Stimulated activated CD4-positive, alpha-beta T cell treated with anti-CD3 and anti-CD28 coated beads, TNF-alpha, amount 100 ng/mL, for 48 hours (primary cell): Measurements from ENCODE around the gene SPPL3.

ENCODE experiments used
- DNase-seq, 3 donors: peaks; one replicate each; pipeline ENCODE4 v3.0.0-alpha.2; 2020; ENCODE audit warnings: low read depth in 3 of 3

Gene SPPL3

DNA sequence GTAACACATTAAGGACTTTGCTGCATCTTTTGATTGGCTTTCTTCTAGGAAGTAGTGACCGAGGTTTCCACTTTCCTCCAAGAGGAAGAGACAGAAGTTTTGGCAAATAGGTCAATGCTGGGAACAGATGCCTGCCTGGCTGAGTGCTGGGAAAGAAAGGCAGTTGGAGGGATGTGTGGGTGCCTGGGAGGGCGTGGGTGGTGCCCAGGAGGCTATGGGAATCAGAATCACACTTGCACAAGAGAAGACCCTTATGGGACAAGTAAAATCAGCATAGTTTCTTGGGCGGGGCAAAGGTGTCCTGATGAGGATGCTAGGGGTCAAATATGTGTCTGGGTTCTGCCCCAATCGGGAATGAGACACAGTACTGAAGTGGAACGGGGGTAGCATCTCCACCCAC is 179.4 kb downstream of the SPPL3 start:
- DNase-seq, result no peak

DNA sequence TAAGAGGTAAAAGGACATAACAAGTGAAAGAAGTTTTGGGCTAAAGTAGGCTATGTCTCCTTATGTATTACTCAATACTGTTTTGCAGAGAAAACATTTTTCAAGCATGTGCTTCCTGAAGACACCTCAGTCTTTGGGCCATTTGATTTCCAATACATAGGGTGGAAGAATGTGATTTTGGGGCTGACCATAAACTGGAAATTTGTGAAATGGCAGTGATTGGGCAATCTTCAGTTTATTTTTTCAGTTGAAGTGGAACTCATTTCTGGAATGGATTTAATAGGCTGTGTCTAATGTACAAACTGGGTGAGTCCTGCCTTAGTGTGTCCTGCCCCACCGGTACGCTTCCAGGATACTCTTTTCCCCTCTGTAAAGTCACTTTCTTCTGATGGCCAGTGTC is 181.4 kb downstream of the SPPL3 start:
- DNase-seq, result no peak

DNA sequence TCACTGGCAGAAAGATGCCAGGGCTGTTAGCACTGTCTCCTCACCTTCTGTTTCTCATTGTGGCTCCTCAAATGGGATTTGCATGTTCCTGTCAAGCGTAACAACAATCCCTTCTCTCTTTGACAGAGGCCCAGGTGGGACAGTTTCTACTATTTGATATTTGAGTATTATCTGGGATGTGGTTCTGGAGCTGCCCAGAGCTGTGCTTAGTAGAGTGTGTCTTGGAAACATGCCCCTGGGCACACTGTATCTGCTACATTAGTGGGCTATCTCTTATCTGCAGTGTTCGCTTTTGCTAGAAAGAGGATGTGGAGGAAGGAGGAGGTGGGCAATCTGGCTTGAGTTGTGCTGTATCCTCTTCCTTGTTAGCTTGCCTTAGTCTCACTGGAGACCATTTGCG is 182.3 kb downstream of the SPPL3 start:
- no peak for DNase-seq

DNA sequence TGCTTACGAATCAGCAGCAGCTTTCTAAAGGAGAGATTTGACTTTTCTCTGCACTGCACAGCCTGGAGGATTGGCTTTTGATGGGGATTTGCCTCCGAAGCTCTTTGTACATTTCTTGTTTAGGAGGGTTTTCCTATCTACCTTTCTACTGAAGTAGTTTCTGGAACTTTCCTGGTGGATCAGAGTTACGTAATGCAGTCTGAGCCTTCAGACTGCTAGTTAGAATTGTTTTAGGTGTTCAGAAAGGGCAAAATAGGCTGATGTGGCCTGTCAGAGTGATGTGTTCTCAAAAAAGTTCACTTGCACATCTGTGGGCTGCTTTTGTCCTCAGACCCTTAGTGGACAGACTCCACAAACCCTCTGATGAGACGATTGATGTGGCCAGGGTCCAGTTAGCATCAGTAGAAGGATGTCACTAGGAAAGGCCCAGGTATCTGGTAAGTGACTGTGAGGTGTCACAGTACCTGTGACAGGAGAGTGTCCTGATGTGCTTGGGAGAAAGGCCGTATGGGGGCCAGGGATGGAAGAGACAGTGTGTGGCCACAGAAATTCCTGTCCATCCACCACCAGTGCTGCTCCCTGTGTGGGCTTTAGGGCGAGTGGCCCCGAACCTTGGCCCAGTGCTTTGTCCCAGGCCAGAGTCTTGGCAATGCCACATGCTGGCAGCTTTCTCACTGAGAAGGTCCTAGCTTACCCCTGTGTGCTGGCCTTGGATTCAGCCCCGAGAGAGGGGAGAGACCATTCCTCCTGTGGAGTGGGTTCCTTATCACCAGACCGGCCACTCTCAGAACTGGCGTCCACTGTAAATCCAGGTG is 183.0 kb downstream of the SPPL3 start:
- DNase-seq, result no peak

DNA sequence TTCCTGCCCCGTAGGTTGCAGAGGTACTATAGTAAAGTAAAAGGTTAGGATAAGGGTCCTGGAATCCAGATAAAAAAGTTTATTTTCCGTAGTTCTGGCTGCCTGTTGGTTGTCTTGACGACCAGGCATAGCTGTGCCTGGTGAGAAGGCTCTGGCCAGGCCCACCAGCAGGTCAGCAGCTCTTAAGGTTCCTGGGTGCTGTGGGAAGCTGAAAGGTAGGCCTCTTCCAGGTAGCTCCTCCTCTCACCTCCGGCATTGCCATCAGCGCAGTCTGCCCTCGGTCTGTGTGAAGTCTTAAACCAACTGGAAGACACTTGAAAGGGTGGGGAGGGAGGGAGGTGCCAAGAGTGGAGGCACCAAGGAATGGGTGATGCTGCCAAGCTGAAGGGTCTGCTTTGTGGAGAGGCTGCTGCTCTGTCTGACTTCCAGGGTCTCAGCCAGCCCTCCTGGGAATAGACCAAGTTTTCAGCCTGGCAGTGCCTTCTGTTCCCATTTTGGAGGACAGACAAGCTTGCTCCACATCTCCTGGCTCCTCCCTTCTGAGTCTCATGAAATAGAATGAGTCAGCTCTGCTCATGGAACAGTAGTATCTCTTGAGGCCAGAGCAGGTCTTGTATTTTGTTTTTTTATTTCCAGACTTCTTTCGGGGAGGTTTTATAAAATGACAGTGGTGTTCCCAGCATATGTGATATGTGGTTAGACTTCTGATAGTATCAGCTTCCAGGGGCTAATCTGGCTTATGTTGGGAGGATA is 183.7 kb downstream of the SPPL3 start:
- DNase-seq, result no peak

DNA sequence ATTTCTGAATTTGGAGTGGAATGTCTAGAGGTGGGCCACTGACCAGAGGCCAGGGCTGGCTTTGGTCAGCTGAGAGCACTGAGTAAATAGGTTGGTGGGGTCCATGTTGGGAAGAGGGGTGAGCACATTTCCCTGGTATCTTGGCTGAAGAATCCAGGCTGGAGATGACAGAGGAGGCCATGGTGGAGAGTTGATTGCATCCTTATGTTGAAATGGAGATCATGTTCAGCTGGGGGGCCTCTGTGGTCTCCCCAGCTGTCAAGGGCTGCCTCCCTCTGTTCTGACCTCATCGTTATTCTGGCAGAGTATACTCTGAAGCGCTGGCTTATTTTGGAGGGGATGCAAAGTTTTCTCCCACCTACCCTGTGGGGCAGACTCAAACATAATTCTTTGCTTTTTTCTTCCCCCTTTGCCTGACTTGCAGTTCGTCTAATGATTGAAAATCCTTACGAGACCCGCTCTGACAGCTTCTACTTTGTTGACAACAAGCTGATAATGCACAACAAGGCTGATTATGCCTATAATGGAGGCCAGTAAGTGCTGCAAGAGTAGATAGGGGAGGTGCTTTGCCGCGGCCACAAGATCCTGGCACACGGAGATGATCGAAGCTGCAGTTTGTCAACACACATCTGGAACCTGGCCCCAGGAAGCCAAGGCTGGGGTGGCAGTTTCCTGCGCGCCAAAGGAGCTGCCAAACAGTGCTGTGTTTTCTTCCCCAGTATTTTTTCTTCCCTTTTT is 184.5 kb downstream of the SPPL3 start:
- no peak for DNase-seq

DNA sequence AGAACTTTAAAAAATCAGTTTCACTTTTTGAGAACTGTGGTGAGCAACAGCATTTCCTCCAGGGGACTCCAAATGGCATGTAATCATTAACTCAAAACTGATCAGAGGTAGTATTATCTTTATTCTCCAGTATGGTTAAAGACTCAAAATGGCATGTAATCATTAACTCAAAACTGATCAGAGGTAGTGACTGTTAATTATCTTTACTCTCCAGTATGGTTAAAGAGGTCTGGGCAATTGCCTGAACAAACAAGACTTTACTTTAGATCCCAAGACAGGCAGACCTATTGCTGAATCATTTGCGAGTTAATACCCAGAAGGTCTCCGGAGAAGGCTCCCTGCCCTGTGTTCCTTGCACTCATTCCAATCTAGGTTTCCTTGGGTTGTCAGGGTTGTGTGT is 185.1 kb downstream of the SPPL3 start:
- no peak for DNase-seq

DNA sequence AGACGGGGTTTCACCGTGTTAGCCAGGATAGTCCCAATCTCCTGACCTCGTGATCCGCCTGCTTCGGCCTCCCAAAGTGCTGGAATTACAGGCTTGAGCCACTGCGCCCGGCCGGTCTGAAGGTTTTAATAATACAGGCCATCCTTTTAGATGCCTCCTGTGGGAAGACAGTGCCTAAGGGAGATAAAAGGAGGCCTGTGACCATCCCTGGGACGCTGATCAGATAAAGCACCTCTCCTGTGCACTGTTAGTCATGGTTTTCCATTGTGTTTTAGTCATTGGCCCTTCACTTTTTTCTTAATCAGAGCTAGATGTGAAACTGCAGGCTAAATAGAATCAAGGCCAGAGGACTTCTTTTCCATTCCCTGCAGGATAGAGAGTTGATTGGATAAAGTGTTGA is 186.1 kb downstream of the SPPL3 start:
- no peak for DNase-seq

DNA sequence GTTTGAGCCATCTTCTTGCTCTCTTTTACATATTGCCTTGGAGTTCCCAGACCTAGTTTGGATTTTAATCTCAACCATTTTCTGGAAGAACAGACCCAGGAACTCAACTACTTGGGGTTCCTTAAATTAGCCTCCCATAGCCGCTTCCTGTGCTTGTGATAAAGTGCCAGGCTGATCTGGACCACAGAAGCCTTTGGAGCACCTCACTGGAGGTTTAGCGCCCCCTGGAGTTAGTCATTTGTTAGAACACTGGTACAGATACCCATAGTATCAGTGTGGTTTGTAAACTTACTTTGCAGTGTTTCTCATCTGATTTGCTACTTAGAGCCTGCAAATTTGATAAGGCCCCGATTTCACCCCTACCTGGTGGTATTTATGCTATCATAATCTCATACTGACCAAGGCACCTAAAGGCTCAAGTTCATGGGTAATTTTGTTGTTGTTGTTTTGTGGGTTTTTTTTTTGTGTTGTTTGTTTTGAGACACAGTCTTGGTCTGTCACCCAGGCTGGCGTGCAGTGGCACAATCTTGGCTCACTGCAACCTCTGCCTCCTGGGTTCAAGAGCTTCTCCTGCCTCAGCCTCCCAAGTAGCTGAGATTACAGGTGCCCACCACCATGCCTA is 190.2 kb downstream of the SPPL3 start:
- DNase-seq, result peak; percentile 34 to 85 (median 72)

DNA sequence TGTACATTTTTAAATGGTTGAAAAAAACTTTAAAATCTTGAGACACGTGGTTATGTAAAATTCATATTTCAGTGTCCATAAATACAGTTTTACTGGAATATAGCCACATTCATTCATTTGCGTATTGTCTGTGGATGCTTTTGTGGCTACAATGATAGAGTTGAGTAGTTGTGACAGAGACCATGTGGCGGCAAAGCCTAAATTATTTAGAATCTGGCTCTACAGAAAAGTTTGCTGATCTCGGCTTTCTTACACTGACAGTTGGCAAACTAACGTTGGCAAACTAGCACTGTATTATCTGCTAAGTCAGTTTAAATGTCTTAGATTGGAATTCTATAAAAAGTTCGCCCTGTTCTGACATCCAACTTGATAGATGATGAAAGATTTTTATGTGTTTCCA is 191.5 kb downstream of the SPPL3 start:
- no peak for DNase-seq
